H1 (cell line): Measurements from ENCODE around the gene AHDC1.

Experiments used
- RXRA ChIP-seq: IDR thresholded peaks from 2 replicates; pipeline ENCODE4 v1.6.1; 2011; ENCODE audit warnings: low read depth, mild to moderate bottlenecking, low read length, moderate library complexity; ENCODE audit not compliant: insufficient read depth
- TF ChIP-seq, protein P1 (sequence below), 3 experiments: IDR thresholded peaks; 1 replicate in 2 of 3; 2 replicates in 1 of 3; pipeline versions ENCODE4 v1.5.1 to v1.6.1; 2011; ENCODE audit warnings: low read length in 3 of 3, mild to moderate bottlenecking in 3 of 3, inconsistent platforms in 2 of 3, low read depth in 1 of 3, moderate library complexity in 1 of 3; ENCODE audit not compliant: insufficient read depth in 1 of 3; ENCODE audit errors: control extremely low read depth in 1 of 3

- TF ChIP-seq, protein P1, sequence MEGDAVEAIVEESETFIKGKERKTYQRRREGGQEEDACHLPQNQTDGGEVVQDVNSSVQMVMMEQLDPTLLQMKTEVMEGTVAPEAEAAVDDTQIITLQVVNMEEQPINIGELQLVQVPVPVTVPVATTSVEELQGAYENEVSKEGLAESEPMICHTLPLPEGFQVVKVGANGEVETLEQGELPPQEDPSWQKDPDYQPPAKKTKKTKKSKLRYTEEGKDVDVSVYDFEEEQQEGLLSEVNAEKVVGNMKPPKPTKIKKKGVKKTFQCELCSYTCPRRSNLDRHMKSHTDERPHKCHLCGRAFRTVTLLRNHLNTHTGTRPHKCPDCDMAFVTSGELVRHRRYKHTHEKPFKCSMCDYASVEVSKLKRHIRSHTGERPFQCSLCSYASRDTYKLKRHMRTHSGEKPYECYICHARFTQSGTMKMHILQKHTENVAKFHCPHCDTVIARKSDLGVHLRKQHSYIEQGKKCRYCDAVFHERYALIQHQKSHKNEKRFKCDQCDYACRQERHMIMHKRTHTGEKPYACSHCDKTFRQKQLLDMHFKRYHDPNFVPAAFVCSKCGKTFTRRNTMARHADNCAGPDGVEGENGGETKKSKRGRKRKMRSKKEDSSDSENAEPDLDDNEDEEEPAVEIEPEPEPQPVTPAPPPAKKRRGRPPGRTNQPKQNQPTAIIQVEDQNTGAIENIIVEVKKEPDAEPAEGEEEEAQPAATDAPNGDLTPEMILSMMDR (IDR thresholded peaks at IDR 0.05; ENCODE audit: control extremely low read depth in 1 of 3, insufficient read depth in 1 of 3, low read depth in 1 of 3, low read length in 3 of 3), result no peak
- no peak for TF ChIP-seq RXRA
These were observed 11.6 kb downstream of the AHDC1 start for GRCh38 chr1:27592232-27592930.
